HepG2 (cell line): ENCODE results near the gene ZIM2. TPM values are rescaled to one million over a fixed set of nuclear protein-coding genes. Genes with fewer than 3 reads are reported as not detected.
A peak's percentile ranks its signal among the peaks of the same experiment; 100 is the strongest.

ENCODE experiments used
- CREB1 ChIP-seq, 2 experiments: fragments of 450-650 bp in 1 of 2; IDR thresholded peaks; 2 replicates each; pipeline ENCODE4 v1.6.1; 2016 to 2017; ENCODE audit warnings: control low read depth in 1 of 2, mild to moderate bottlenecking in 1 of 2, missing compliant biosample characterization in 1 of 2, missing genetic modification characterization in 1 of 2
- GTF3A ChIP-seq: sonication (generic); formaldehyde crosslinking; conservative IDR thresholded peaks from 2 replicates; pipeline ENCODE4 v1.4.0; 2020; ENCODE audit warnings: mild to moderate bottlenecking, missing genetic modification reagents
- HNF4G ChIP-seq, 2 experiments: sonication (generic) in 1 of 2; formaldehyde crosslinking in 1 of 2; IDR thresholded peaks; 2 replicates each; pipeline versions ENCODE4 v1.4.0 to v1.6.1; 2011 to 2020; ENCODE audit warnings: borderline replicate concordance in 2 of 2, low read depth in 2 of 2, mild to moderate bottlenecking in 2 of 2, low read length in 1 of 2, missing genetic modification reagents in 1 of 2, moderate library complexity in 1 of 2
- NFAT5 ChIP-seq: sonication (generic); formaldehyde crosslinking; IDR thresholded peaks from 2 replicates; pipeline ENCODE4 v1.4.0; 2020; ENCODE audit warnings: missing genetic modification reagents
- POLR2AphosphoS5 ChIP-seq: IDR thresholded peaks from 2 replicates; pipeline ENCODE4 v1.6.1; 2012; ENCODE audit warnings: low read depth, low read length
- SKIL ChIP-seq: sonication (generic); formaldehyde crosslinking; IDR thresholded peaks from 2 replicates; pipeline ENCODE4 v1.8.0; 2022; ENCODE audit warnings: missing genetic modification reagents, mild to moderate bottlenecking, moderate library complexity, borderline replicate concordance
- U2AF2 ChIP-seq: fragments of 200-400 bp; formaldehyde crosslinking; IDR thresholded peaks from 2 replicates; pipeline ENCODE4 v1.6.1; 2017; ENCODE audit warnings: low read depth, mild to moderate bottlenecking, low read length
- ZBTB39 ChIP-seq: sonication (generic); formaldehyde crosslinking; IDR thresholded peaks from 2 replicates; pipeline ENCODE4 v1.5.0; 2020; ENCODE audit warnings: missing genetic modification reagents
- ZNF674 ChIP-seq: sonication (generic); formaldehyde crosslinking; IDR thresholded peaks from 2 replicates; pipeline ENCODE4 v1.5.0; 2020; ENCODE audit warnings: low read depth, mild to moderate bottlenecking, missing genetic modification reagents
- ZNF687 ChIP-seq: sonication (generic); formaldehyde crosslinking; IDR thresholded peaks from 2 replicates; pipeline ENCODE4 v1.5.1; 2020; ENCODE audit warnings: mild to moderate bottlenecking, missing genetic modification reagents, moderate library complexity
- ZNF7 ChIP-seq: IDR thresholded peaks from 2 replicates; pipeline ENCODE4 v1.6.1; 2016; ENCODE audit warnings: missing biosample characterization, missing genetic modification reagents
- ZNF816 ChIP-seq: sonication (generic); formaldehyde crosslinking; IDR thresholded peaks from 2 replicates; pipeline ENCODE4 v1.8.0; 2022; ENCODE audit warnings: missing genetic modification reagents, mild to moderate bottlenecking, borderline replicate concordance
- ZNF891 ChIP-seq: sonication (generic); formaldehyde crosslinking; IDR thresholded peaks from 2 replicates; pipeline ENCODE4 v1.5.0; 2020; ENCODE audit warnings: mild to moderate bottlenecking, missing genetic modification reagents
- polyA plus RNA-seq, 8 experiments: library from polyadenylated mRNA; depleted of rRNA in 3 of 8; stranded (reverse) in 7 of 8; unstranded in 1 of 8; fragments of >200 nt; fragmentation: Illumina TruSeq in 4 of 8; extraction: Trizol in 4 of 8; gene quantifications; 2 replicates each; pipeline versions ENCODE4 v1.2.1 to v1.2.3, GENCODE V29; 2011 to 2016; ENCODE audit warnings: low read depth in 4 of 8, missing spikeins in 1 of 8, mixed read lengths in 1 of 8; ENCODE audit not compliant: insufficient read depth in 1 of 8
- total RNA-seq, 5 experiments: library from RNA; depleted of rRNA; stranded (reverse); fragments of >200 nt; fragmentation: Illumina TruSeq; extraction: Trizol; gene quantifications; 2 replicates each; pipeline ENCODE4 v1.2.3, GENCODE V29; 2016; ENCODE audit warnings: low read depth in 1 of 5
- TF ChIP-seq, protein P1 (sequence below): sonication (generic); formaldehyde crosslinking; IDR thresholded peaks from 2 replicates; pipeline ENCODE4 v1.9.0; 2021; ENCODE audit warnings: missing genetic modification reagents, borderline replicate concordance

ZIM2 gene
- total and polyA plus RNA-seq, 2 of the 13 experiments (the other 11 are each of a cell fraction or from before 2014, with no cell fraction given) = 7.2 to 10.3 TPM

- TF ChIP-seq, protein P1, sequence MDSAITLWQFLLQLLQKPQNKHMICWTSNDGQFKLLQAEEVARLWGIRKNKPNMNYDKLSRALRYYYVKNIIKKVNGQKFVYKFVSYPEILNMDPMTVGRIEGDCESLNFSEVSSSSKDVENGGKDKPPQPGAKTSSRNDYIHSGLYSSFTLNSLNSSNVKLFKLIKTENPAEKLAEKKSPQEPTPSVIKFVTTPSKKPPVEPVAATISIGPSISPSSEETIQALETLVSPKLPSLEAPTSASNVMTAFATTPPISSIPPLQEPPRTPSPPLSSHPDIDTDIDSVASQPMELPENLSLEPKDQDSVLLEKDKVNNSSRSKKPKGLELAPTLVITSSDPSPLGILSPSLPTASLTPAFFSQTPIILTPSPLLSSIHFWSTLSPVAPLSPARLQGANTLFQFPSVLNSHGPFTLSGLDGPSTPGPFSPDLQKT (CRISPR knock-in tag) = no peak
- TF ChIP-seq POLR2AphosphoS5 (no peak), NFAT5 (no peak), ZNF687 (CRISPR knock-in tag) (peak; percentile 42), U2AF2 (no peak), SKIL (CRISPR knock-in tag) (no peak), ZBTB39 (CRISPR knock-in tag) (no peak), ZNF674 (no peak), ZNF891 (CRISPR knock-in tag) (no peak), HNF4G (IDR thresholded peaks at IDR 0.05; ENCODE audit: borderline replicate concordance, low read depth, low read length) (no peak), HNF4G (CRISPR knock-in tag; IDR thresholded peaks at IDR 0.05; ENCODE audit: borderline replicate concordance, low read depth) (no peak), GTF3A (CRISPR knock-in tag) (no peak), CREB1 (IDR thresholded peaks at IDR 0.05) (no peak), CREB1 (CRISPR knock-in tag; IDR thresholded peaks at IDR 0.05) (no peak), ZNF7 (peak; percentile 95), ZNF816 (CRISPR knock-in tag) (no peak)
Observed at GRCh38 chr19:56875717-56876116, 35.2 kb upstream of the ZIM2 start (continued).
